ENCODE measurements around the gene PAK1. TPM values are rescaled to one million over a fixed set of nuclear protein-coding genes. Genes with fewer than 3 reads are reported as not detected.

Gene PAK1
- total RNA-seq, 3 donors from 2014 or later (not counting 1 experiment from before 2014, with no cell fraction given): 18.8 to 27.3 (median 20.4) TPM

DNA sequence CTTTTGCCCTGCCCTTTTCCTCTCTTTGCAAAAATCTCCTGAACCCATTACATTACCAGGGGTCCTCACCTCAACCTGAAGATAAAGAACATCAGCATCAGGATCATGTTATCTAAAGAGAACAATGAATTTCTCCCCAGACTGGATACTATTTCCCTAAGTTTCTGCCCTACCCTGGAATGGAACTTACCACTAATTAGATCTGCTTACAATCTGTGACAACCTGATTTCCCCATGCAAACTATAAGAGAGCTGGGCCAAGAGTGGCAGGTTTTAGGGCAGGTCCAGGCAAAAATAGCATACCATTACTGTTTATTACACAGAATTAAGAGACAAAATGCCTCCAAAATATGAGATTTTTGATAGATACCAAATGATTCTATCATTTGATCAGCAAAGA is 114.4 kb downstream of the PAK1 start:
- no peaks in the 10 kb centered on the region for H3K4me1 Mint-ChIP-seq
- no peak overlapping the region for H3K27ac ChIP-seq (ENCODE audit: low read length)
- TF ChIP-seq CTCF (IDR thresholded peaks at IDR 0.05): no peak
- no peak overlapping the region for H3K4me3 Mint-ChIP-seq
- H3K27me3 Mint-ChIP-seq (ENCODE audit: low read depth in 2 of 2): no peaks in the 10 kb centered on the region
- no peak overlapping the region for H3K4me3 ChIP-seq (ENCODE audit: low read length)
- ATAC-seq (no peak), DNase-seq (no peak)
- H3K36me3 Mint-ChIP-seq: no peaks in the 10 kb centered on the region
- H3K36me3 ChIP-seq (ENCODE audit: control insufficient read depth, insufficient read depth, low read length): peaks cover 6% of the 10 kb centered on the region
- H3K4me1 ChIP-seq (ENCODE audit: control insufficient read depth, insufficient read depth, low read length): no peaks in the 10 kb centered on the region
- H3K9me3 Mint-ChIP-seq: no peaks in the 10 kb centered on the region
- no peak overlapping the region for H3K27ac Mint-ChIP-seq
- no peaks in the 10 kb centered on the region for H3K9me3 ChIP-seq (ENCODE audit: control insufficient read depth, insufficient read depth, low read length)
- intact Hi-C loops (cut with micrococcal nuclease): no loop called here
- no peaks in the 10 kb centered on the region for H3K27me3 ChIP-seq (ENCODE audit: control insufficient read depth, insufficient read depth, low read length)

DNA sequence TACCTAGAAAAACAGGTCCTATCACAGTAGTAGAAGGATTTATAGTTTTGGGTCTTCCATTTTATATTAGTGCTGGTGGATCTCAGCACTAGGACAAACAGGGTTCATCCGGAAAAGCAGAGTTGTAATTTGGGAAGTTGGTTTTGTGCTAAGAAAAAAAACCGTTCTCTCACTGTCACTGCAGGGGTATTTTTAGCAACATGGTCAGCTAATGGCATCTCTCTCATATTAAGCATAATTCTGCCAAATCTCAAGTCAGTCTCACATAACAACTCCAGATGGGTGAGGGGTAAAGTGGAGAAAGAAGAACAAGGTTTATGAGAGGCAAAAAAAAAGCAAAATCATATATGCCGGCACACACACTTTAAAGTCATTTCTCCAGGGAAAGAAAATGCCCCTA is 120.8 kb downstream of the PAK1 start:
- no peaks in the 10 kb centered on the region for H3K27me3 ChIP-seq (ENCODE audit: control insufficient read depth, insufficient read depth, low read length)
- no peaks in the 10 kb centered on the region for H3K36me3 Mint-ChIP-seq
- 94% methylated on average over 2 of the region's 3 CpGs for WGBS (ENCODE audit: insufficient coverage)
- no peak overlapping the region for H3K27ac ChIP-seq (ENCODE audit: low read length)
- H3K4me3 Mint-ChIP-seq: no peak overlapping the region
- intact Hi-C loops (cut with micrococcal nuclease): no loop called here
- DNase-seq (no peak), ATAC-seq (no peak)
- no peak overlapping the region for H3K27ac Mint-ChIP-seq
- H3K9me3 Mint-ChIP-seq: no peaks in the 10 kb centered on the region
- no peaks in the 10 kb centered on the region for H3K27me3 Mint-ChIP-seq (ENCODE audit: low read depth in 2 of 2)
- H3K4me3 ChIP-seq (ENCODE audit: low read length): no peak overlapping the region
- TF ChIP-seq CTCF (IDR thresholded peaks at IDR 0.05): no peak
- no peaks in the 10 kb centered on the region for H3K9me3 ChIP-seq (ENCODE audit: control insufficient read depth, insufficient read depth, low read length)
- H3K4me1 Mint-ChIP-seq: no peaks in the 10 kb centered on the region
- H3K36me3 ChIP-seq (ENCODE audit: control insufficient read depth, insufficient read depth, low read length): peaks cover 4% of the 10 kb centered on the region
- H3K4me1 ChIP-seq (ENCODE audit: control insufficient read depth, insufficient read depth, low read length): no peaks in the 10 kb centered on the region

GRCh38 chr11:77351281-77351886 is 122.5 kb downstream of the PAK1 start:
- Histone ChIP-seq H3K27ac (ENCODE audit: low read length) (no peak overlapping the region), H3K27me3 (ENCODE audit: control insufficient read depth, insufficient read depth, low read length) (no peaks in the 10 kb centered on the region), H3K36me3 (ENCODE audit: control insufficient read depth, insufficient read depth, low read length) (peaks cover 5% of the 10 kb centered on the region), H3K9me3 (ENCODE audit: control insufficient read depth, insufficient read depth, low read length) (no peaks in the 10 kb centered on the region), H3K4me3 (ENCODE audit: low read length) (no peak overlapping the region), H3K4me1 (ENCODE audit: control insufficient read depth, insufficient read depth, low read length) (no peaks in the 10 kb centered on the region)
- Mint-ChIP-seq H3K9me3 (no peaks in the 10 kb centered on the region), H3K4me3 (no peak overlapping the region), H3K36me3 (no peaks in the 10 kb centered on the region), H3K27ac (no peak overlapping the region), H3K4me1 (no peaks in the 10 kb centered on the region), H3K27me3 (ENCODE audit: low read depth in 2 of 2) (no peaks in the 10 kb centered on the region)
- intact Hi-C loops (cut with micrococcal nuclease): no loop called here
- DNase-seq: no peak
- no peak for ATAC-seq
- TF ChIP-seq CTCF (IDR thresholded peaks at IDR 0.05): no peak

DNA sequence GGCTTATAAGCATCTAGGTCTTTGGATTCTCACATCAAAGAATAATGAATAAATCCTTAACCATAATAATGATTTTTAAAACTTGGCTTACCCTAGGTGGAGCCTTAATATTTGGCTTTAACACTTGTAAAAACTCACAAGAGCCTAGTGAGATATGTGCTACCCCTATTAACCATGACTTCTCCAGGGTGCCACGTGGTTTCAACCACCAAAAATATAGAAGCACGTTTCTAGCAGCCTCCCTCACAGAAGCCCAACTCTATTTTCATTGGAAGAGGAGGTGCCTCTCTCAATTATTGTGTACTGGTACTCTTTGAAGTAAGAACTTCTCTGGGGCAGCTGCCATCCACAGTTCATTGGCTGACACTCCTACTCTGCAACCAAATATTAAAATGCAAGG is 125.9 kb downstream of the PAK1 start:
- Mint-ChIP-seq H3K9me3 (no peaks in the 10 kb centered on the region), H3K27me3 (ENCODE audit: low read depth in 2 of 2) (no peaks in the 10 kb centered on the region), H3K4me3 (no peak overlapping the region), H3K36me3 (no peaks in the 10 kb centered on the region), H3K4me1 (no peaks in the 10 kb centered on the region), H3K27ac (no peak overlapping the region)
- no peak for DNase-seq
- H3K9me3 ChIP-seq (ENCODE audit: control insufficient read depth, insufficient read depth, low read length): no peaks in the 10 kb centered on the region
- WGBS (ENCODE audit: insufficient coverage): 60% methylated on average over 1 of the region's 2 CpGs
- intact Hi-C loops (cut with micrococcal nuclease): no loop called here
- no peaks in the 10 kb centered on the region for H3K27me3 ChIP-seq (ENCODE audit: control insufficient read depth, insufficient read depth, low read length)
- no peak overlapping the region for H3K27ac ChIP-seq (ENCODE audit: low read length)
- H3K4me3 ChIP-seq (ENCODE audit: low read length): no peak overlapping the region
- TF ChIP-seq CTCF (IDR thresholded peaks at IDR 0.05): no peak
- H3K36me3 ChIP-seq (ENCODE audit: control insufficient read depth, insufficient read depth, low read length): peaks cover 6% of the 10 kb centered on the region
- no peaks in the 10 kb centered on the region for H3K4me1 ChIP-seq (ENCODE audit: control insufficient read depth, insufficient read depth, low read length)
- ATAC-seq: no peak

All from natural killer cell (primary cell).